ENCODE data around the gene RHBDL2.

The RHBDL2 gene

DNA sequence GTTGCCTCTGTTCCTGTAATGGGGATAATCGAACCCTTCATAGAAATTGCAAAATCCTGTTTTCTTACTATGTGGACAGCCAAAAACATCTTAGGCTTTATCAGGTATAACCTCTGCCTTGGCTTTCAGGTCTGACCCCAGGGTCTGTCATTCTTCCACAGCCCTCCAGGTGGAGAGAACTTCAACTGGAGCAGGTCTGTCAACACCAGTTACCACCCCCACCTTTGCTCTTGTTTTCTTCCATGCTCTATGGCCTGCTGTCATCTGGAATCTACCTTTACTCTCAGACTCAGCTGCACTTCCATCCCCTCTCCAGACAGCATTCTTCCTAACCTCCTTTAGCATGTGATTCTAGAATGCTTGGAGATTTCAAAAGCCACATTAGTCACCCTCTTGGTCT is 49.9 kb downstream of the RHBDL2 start:
- Histone ChIP-seq H3K27ac (replicated peaks) (no peak overlapping the region), H3K27me3 (ENCODE audit: insufficient read depth, poor library complexity, severe bottlenecking) (no peaks in the 10 kb centered on the region), H3K4me3 (replicated peaks; ENCODE audit: insufficient read depth, low read length) (no peak overlapping the region)
- TF ChIP-seq, protein P1, sequence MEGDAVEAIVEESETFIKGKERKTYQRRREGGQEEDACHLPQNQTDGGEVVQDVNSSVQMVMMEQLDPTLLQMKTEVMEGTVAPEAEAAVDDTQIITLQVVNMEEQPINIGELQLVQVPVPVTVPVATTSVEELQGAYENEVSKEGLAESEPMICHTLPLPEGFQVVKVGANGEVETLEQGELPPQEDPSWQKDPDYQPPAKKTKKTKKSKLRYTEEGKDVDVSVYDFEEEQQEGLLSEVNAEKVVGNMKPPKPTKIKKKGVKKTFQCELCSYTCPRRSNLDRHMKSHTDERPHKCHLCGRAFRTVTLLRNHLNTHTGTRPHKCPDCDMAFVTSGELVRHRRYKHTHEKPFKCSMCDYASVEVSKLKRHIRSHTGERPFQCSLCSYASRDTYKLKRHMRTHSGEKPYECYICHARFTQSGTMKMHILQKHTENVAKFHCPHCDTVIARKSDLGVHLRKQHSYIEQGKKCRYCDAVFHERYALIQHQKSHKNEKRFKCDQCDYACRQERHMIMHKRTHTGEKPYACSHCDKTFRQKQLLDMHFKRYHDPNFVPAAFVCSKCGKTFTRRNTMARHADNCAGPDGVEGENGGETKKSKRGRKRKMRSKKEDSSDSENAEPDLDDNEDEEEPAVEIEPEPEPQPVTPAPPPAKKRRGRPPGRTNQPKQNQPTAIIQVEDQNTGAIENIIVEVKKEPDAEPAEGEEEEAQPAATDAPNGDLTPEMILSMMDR (IDR thresholded peaks at IDR 0.05; ENCODE audit: insufficient read depth, low read length), result no peak
- TF ChIP-seq, protein P2, sequence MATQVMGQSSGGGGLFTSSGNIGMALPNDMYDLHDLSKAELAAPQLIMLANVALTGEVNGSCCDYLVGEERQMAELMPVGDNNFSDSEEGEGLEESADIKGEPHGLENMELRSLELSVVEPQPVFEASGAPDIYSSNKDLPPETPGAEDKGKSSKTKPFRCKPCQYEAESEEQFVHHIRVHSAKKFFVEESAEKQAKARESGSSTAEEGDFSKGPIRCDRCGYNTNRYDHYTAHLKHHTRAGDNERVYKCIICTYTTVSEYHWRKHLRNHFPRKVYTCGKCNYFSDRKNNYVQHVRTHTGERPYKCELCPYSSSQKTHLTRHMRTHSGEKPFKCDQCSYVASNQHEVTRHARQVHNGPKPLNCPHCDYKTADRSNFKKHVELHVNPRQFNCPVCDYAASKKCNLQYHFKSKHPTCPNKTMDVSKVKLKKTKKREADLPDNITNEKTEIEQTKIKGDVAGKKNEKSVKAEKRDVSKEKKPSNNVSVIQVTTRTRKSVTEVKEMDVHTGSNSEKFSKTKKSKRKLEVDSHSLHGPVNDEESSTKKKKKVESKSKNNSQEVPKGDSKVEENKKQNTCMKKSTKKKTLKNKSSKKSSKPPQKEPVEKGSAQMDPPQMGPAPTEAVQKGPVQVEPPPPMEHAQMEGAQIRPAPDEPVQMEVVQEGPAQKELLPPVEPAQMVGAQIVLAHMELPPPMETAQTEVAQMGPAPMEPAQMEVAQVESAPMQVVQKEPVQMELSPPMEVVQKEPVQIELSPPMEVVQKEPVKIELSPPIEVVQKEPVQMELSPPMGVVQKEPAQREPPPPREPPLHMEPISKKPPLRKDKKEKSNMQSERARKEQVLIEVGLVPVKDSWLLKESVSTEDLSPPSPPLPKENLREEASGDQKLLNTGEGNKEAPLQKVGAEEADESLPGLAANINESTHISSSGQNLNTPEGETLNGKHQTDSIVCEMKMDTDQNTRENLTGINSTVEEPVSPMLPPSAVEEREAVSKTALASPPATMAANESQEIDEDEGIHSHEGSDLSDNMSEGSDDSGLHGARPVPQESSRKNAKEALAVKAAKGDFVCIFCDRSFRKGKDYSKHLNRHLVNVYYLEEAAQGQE (IDR thresholded peaks at IDR 0.05; ENCODE audit: insufficient replicate concordance, low read depth), result no peak
- TF ChIP-seq GABPA (IDR thresholded peaks at IDR 0.05; ENCODE audit: low read depth) (no peak), SPI1 (IDR thresholded peaks at IDR 0.05; ENCODE audit: borderline replicate concordance, low read depth) (no peak), POLR2AphosphoS5 (IDR thresholded peaks at IDR 0.05; ENCODE audit: low read depth) (no peak)
- DNase-seq (ENCODE audit: low read depth in 1 of 2, low spot score in 1 of 2), result no peak

DNA sequence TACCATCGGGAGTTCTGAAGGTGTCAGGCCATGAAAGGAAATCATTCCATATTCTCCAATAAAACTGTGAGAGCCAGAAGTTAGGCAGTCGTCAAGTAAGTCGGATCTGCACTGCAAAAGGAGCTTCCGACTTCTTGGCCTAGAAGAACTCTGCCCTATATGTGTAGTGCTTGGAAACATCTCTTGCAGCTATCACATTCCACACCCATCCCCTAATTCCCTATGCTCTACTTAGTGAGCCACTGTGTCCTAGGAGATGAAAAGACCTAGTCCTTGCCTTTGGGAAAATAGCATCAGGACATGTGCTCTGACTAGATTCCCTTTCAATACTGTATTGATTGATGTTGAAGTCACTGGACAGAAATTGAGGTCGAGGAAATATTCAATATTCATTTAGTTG is 52.0 kb downstream of the RHBDL2 start:
- Histone ChIP-seq H3K4me3 (replicated peaks; ENCODE audit: insufficient read depth, low read length) (no peak overlapping the region), H3K27ac (replicated peaks) (no peak overlapping the region), H3K27me3 (ENCODE audit: insufficient read depth, poor library complexity, severe bottlenecking) (no peaks in the 10 kb centered on the region)
- no peak for DNase-seq (ENCODE audit: low read depth in 1 of 2, low spot score in 1 of 2)
- TF ChIP-seq SPI1 (IDR thresholded peaks at IDR 0.05; ENCODE audit: borderline replicate concordance, low read depth), result no peak
- no peak for TF ChIP-seq POLR2AphosphoS5 (IDR thresholded peaks at IDR 0.05; ENCODE audit: low read depth)
- TF ChIP-seq, protein P1 (IDR thresholded peaks at IDR 0.05; ENCODE audit: insufficient read depth, low read length), result no peak
- TF ChIP-seq GABPA (IDR thresholded peaks at IDR 0.05; ENCODE audit: low read depth), result no peak
- TF ChIP-seq, protein P2 (IDR thresholded peaks at IDR 0.05; ENCODE audit: insufficient replicate concordance, low read depth), result no peak

DNA sequence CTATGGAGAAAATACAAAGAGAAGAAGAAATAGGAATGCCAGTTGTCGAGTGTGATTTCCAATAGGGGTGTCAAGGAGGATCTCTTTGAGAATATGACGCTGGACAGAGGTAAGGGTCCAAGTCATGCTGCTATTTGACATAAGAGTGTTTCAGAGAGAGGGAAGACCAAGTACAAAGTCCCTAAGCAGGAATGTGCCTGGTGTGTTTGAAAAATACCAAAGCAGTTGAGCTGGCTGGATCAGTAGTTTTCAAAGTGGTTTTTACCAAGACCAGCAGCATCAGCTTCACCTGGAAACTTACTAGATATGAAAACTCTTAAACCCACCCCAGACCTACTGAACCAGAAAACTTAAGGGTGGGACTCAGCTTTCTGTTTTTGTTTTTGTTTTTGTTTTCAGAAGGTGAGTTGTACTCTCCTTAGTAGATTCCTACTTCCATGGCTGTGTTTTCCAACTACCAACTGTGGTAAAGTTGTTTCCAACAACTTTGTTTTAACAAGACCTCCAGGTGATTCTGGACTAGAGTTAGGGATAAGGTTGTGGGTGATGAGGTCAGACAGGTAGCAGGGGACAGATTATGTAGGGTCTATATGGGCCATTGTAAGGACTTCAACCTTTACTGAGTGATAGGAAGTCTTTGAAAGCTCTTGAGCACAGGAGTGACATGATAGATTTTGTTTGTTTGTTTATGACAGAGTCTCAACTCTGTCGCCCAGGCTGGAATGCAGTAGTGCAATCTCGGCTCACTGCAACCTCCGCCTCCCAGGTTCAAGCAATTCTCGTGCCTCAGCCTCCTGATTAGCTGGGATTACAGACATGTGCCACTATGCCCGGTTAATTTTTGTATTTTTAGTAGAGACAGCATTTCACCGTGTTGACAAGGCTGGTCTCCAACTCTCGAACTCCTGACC is 53.0 kb downstream of the RHBDL2 start:
- Histone ChIP-seq H3K4me3 (replicated peaks; ENCODE audit: insufficient read depth, low read length) (no peak overlapping the region), H3K27me3 (ENCODE audit: insufficient read depth, poor library complexity, severe bottlenecking) (no peaks in the 10 kb centered on the region), H3K27ac (replicated peaks) (no peak overlapping the region)
- TF ChIP-seq SPI1 (IDR thresholded peaks at IDR 0.05; ENCODE audit: borderline replicate concordance, low read depth) (no peak), POLR2AphosphoS5 (IDR thresholded peaks at IDR 0.05; ENCODE audit: low read depth) (no peak), GABPA (IDR thresholded peaks at IDR 0.05; ENCODE audit: low read depth) (no peak)
- TF ChIP-seq, protein P1 (IDR thresholded peaks at IDR 0.05; ENCODE audit: insufficient read depth, low read length), result no peak
- TF ChIP-seq, protein P2 (IDR thresholded peaks at IDR 0.05; ENCODE audit: insufficient replicate concordance, low read depth), result no peak
- no peak for DNase-seq (ENCODE audit: low read depth in 1 of 2, low spot score in 1 of 2)
